HEK293 (cell line): ENCODE data around the gene REM2.

Source experiments
- ELK4 ChIP-seq: IDR thresholded peaks from 2 replicates; pipeline ENCODE4 v1.6.1; 2011; ENCODE audit warnings: mild to moderate bottlenecking, low read depth, low read length, borderline replicate concordance
- INSM2 ChIP-seq: fragments of 450-650 bp; formaldehyde crosslinking; IDR thresholded peaks from 2 replicates; pipeline ENCODE4 v1.5.1; 2016; ENCODE audit warnings: missing biosample characterization, missing genetic modification characterization
- REST ChIP-seq: fragments of 450-650 bp; formaldehyde crosslinking; IDR thresholded peaks from 2 replicates; pipeline ENCODE4 v1.5.1; 2016; ENCODE audit warnings: missing biosample characterization, missing genetic modification characterization
- SALL2 ChIP-seq: fragments of 450-650 bp; formaldehyde crosslinking; IDR thresholded peaks from 2 replicates; pipeline ENCODE4 v1.5.0; 2017; ENCODE audit warnings: missing biosample characterization, mild to moderate bottlenecking, missing genetic modification characterization, borderline replicate concordance
- SCRT2 ChIP-seq: fragments of 450-650 bp; formaldehyde crosslinking; IDR thresholded peaks from 2 replicates; pipeline ENCODE4 v1.5.1; 2016; ENCODE audit warnings: missing biosample characterization, missing genetic modification characterization
- TRIM28 ChIP-seq: IDR thresholded peaks from 2 replicates; pipeline ENCODE4 v1.6.1; 2011; ENCODE audit warnings: low read length, control low read depth, borderline replicate concordance
- TSHZ1 ChIP-seq: fragments of 450-650 bp; formaldehyde crosslinking; IDR thresholded peaks from 2 replicates; pipeline ENCODE4 v1.5.1; 2016; ENCODE audit warnings: missing biosample characterization, missing genetic modification characterization, borderline replicate concordance
- ZBTB1 ChIP-seq: fragments of 450-650 bp; formaldehyde crosslinking; IDR thresholded peaks from 2 replicates; pipeline ENCODE4 v1.5.1; 2016; ENCODE audit warnings: missing biosample characterization, missing genetic modification characterization
- ZBTB11 ChIP-seq: fragments of 450-650 bp; formaldehyde crosslinking; conservative IDR thresholded peaks from 2 replicates; pipeline ENCODE4 v1.5.1; 2016; ENCODE audit warnings: low read depth, missing biosample characterization, missing genetic modification characterization
- ZBTB21 ChIP-seq: fragments of 450-650 bp; formaldehyde crosslinking; IDR thresholded peaks from 2 replicates; pipeline ENCODE4 v1.5.1; 2017; ENCODE audit warnings: missing biosample characterization, missing genetic modification characterization
- ZNF133 ChIP-seq: fragments of 450-650 bp; formaldehyde crosslinking; IDR thresholded peaks from 2 replicates; pipeline ENCODE4 v1.5.1; 2016; ENCODE audit warnings: missing biosample characterization, missing genetic modification characterization
- ZNF184 ChIP-seq: fragments of 450-650 bp; IDR thresholded peaks from 2 replicates; pipeline ENCODE4 v1.5.1; 2018; ENCODE audit warnings: missing biosample characterization, mild to moderate bottlenecking, missing genetic modification characterization
- ZNF324 ChIP-seq: fragments of 450-650 bp; formaldehyde crosslinking; IDR thresholded peaks from 2 replicates; pipeline ENCODE4 v1.5.1; 2016; ENCODE audit warnings: missing biosample characterization, missing genetic modification characterization
- ZNF341 ChIP-seq: fragments of 450-650 bp; formaldehyde crosslinking; IDR thresholded peaks from 2 replicates; pipeline ENCODE4; 2016; ENCODE audit warnings: low read depth, missing biosample characterization, missing genetic modification characterization
- ZNF416 ChIP-seq: fragments of 450-650 bp; formaldehyde crosslinking; IDR thresholded peaks from 2 replicates; pipeline ENCODE4 v1.5.1; 2016; ENCODE audit warnings: missing biosample characterization, missing genetic modification characterization
- ZNF514 ChIP-seq: fragments of 450-650 bp; formaldehyde crosslinking; IDR thresholded peaks from 2 replicates; pipeline ENCODE4 v1.5.1; 2016; ENCODE audit warnings: missing biosample characterization, missing genetic modification characterization
- ZNF558 ChIP-seq: fragments of 450-650 bp; formaldehyde crosslinking; IDR thresholded peaks from 2 replicates; pipeline ENCODE4 v1.5.1; 2016; ENCODE audit warnings: missing biosample characterization, missing genetic modification characterization
- ZNF580 ChIP-seq: fragments of 450-650 bp; formaldehyde crosslinking; IDR thresholded peaks from 2 replicates; pipeline ENCODE4 v1.5.1; 2016; ENCODE audit warnings: missing biosample characterization, missing genetic modification characterization
- ZNF629 ChIP-seq: fragments of 450-650 bp; formaldehyde crosslinking; IDR thresholded peaks from 2 replicates; pipeline ENCODE4 v1.5.1; 2017; ENCODE audit warnings: missing biosample characterization, missing genetic modification characterization
- ZNF692 ChIP-seq: fragments of 450-650 bp; formaldehyde crosslinking; IDR thresholded peaks from 2 replicates; pipeline ENCODE4 v1.5.1; 2016; ENCODE audit warnings: missing biosample characterization, missing genetic modification characterization
- ZNF701 ChIP-seq: fragments of 450-650 bp; formaldehyde crosslinking; IDR thresholded peaks from 2 replicates; pipeline ENCODE4 v1.5.1; 2016; ENCODE audit warnings: missing biosample characterization, missing genetic modification characterization
- ZNF747 ChIP-seq: fragments of 450-650 bp; formaldehyde crosslinking; IDR thresholded peaks from 2 replicates; pipeline ENCODE4 v1.5.1; 2016; ENCODE audit warnings: missing biosample characterization, missing genetic modification characterization
- ZNF843 ChIP-seq: fragments of 450-650 bp; formaldehyde crosslinking; IDR thresholded peaks from 2 replicates; pipeline ENCODE4 v1.5.1; 2016; ENCODE audit warnings: missing biosample characterization, missing genetic modification characterization
- ZSCAN16 ChIP-seq: fragments of 450-650 bp; formaldehyde crosslinking; IDR thresholded peaks from 2 replicates; pipeline ENCODE4 v1.5.1; 2016; ENCODE audit warnings: missing biosample characterization, missing genetic modification characterization

The REM2 gene

GRCh38 chr14:22929104-22929960 lies 46.3 kb downstream of the REM2 start, which contains the start of gene PRMT5 (continued):
- TF ChIP-seq REST (tag by site-specific recombination) (peak; percentile 71), ZNF184 (tag by site-specific recombination) (peak; percentile 78), ZNF629 (tag by site-specific recombination) (peak; percentile 87), ZNF692 (tag by site-specific recombination) (peak; percentile 46), TRIM28 (no peak), ZSCAN16 (tag by site-specific recombination) (no peak), ZNF514 (no peak), ZBTB11 (tag by site-specific recombination) (no peak), ZNF341 (tag by site-specific recombination) (peak; percentile 63), ZNF580 (tag by site-specific recombination) (peak; percentile 82), ELK4 (no peak), SALL2 (tag by site-specific recombination) (0 out of 2 replicates have a peak, but pooled peaks have one; percentile 34), ZNF324 (tag by site-specific recombination) (peak; percentile 83; the same call in 1 of the 2 replicates), ZNF133 (tag by site-specific recombination) (no peak), ZNF747 (tag by site-specific recombination) (no peak), ZNF701 (tag by site-specific recombination) (no peak), TSHZ1 (tag by site-specific recombination) (no peak), ZNF558 (tag by site-specific recombination) (peak; percentile 75), SCRT2 (tag by site-specific recombination) (no peak), ZBTB1 (tag by site-specific recombination) (no peak), ZNF843 (peak; percentile 13; the same call in 1 of the 2 replicates), ZBTB21 (peak; percentile 70; the same call in 1 of the 2 replicates), ZNF416 (tag by site-specific recombination) (no peak), INSM2 (peak; percentile 51; the same call in 1 of the 2 replicates)
